Measurements from ENCODE around the gene FERMT3.

FERMT3 gene

GRCh38 chr11:64263021-64263946, 56.8 kb downstream of the FERMT3 start:
- TF ChIP-seq, protein P1, sequence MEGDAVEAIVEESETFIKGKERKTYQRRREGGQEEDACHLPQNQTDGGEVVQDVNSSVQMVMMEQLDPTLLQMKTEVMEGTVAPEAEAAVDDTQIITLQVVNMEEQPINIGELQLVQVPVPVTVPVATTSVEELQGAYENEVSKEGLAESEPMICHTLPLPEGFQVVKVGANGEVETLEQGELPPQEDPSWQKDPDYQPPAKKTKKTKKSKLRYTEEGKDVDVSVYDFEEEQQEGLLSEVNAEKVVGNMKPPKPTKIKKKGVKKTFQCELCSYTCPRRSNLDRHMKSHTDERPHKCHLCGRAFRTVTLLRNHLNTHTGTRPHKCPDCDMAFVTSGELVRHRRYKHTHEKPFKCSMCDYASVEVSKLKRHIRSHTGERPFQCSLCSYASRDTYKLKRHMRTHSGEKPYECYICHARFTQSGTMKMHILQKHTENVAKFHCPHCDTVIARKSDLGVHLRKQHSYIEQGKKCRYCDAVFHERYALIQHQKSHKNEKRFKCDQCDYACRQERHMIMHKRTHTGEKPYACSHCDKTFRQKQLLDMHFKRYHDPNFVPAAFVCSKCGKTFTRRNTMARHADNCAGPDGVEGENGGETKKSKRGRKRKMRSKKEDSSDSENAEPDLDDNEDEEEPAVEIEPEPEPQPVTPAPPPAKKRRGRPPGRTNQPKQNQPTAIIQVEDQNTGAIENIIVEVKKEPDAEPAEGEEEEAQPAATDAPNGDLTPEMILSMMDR (IDR thresholded peaks at IDR 0.05): no peak

DNA sequence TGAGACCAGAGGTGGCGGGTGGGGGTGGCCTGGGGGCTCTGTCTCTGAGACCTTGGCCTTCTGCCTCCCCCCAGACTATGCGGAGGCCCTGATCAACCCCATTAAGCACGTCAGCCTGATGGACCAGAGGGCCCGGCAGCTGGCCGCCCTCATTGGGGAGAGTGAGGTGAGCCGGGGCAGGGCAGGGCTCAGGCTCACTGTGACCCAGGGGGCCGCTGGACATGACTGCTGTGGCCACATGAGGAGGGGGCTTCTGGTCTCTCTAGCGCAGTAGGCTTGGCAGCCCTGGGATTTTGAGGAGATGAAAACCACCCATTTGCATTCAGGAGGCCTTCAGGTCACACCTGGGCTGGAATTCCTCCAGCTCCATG, 57.4 kb downstream of the FERMT3 start:
- TF ChIP-seq, protein P1 (IDR thresholded peaks at IDR 0.05): no peak

DNA sequence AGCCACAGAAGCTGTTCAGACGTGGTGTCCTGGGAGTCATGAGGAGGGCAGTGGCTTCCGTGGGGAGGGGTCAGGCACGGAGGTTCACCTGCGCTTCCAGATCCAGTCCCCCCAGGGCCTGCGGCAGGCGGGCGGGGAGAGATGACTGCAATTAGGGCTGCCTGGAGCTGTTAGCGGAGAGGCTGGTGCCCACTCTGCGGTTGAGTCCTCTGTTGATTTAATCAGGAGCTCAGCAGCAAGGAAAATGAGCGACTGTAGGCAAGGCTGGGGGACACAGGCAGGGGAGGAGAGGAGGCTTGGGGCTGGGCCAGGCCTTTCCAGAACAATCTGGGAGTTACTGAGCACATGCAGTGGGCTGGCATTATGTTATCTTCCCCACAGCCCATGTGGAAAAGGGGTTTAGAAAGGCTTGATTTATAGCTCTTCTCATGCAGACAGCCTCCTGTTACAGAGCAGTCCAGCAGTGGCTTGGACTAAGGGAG, 57.9 kb downstream of the FERMT3 start:
- TF ChIP-seq, protein P1 (IDR thresholded peaks at IDR 0.05): no peak

DNA sequence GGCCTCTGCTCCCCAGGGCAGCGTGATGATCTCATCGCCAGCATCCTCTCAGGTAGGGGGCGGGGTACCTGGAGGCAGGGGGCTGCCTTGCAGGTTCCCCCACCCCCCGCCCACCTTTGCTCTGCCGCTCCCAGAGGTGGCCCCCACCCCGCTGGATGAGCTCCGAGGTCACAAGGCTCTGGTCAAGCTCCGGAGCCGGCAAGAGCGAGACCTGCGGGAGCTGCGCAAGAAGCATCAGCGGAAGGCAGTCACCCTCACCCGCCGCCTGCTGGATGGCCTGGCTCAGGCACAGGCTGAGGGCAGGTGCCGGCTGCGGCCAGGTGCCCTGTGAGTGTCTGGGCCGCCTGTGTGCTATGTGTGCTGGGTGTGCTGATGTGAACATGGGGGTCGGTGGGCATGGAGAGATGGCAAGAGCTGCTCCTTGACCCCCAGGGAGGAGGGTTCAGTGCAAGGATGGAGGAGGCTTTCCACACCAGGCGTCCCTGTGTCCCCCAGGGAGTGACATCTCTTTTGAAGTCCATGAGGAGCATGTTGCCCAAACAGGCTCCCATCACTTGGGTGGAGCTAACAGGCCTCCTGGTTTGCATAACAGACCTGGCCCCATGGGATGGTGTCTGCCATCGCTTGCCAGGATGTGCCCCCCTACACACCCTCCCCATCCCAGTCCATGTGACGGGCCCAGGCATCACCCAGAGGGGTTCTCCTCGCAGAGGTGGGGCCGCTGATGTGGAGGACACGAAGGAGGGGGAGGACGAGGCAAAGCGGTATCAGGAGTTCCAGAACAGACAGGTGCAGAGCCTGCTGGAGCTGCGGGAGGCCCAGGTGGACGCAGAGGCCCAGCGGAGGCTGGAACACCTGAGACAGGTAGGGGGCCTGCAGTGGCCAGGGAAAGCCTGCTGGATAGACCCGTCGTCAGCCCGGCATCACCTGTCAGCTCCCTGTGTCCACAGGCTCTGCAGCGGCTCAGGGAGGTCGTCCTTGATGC, 58.9 kb downstream of the FERMT3 start:
- TF ChIP-seq, protein P1 (IDR thresholded peaks at IDR 0.05): no peak

DNA sequence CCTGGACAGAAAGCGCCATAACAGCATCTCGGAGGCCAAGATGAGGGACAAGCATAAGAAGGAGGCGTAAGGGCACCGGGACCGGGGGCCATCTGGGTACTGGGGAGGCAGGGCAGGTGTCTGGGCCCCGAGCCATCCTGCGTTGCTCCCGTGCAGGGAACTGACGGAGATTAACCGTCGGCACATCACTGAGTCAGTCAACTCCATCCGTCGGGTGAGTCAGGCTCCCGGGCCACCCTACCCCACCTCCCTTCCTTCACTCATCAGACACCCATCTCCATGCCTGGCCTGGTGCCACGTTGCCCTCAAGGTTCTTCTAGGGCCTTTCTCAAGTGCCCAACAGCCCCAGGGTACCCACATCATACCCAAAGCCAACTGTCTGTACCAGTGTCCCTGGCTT, 59.8 kb downstream of the FERMT3 start:
- TF ChIP-seq, protein P1 (IDR thresholded peaks at IDR 0.05): no peak

GRCh38 chr11:64267207-64267945, 60.9 kb downstream of the FERMT3 start:
- TF ChIP-seq, protein P1 (IDR thresholded peaks at IDR 0.05): no peak

Data from LNCAP (cell line).